Stimulated activated CD4-positive, alpha-beta T cell treated with anti-CD3 and anti-CD28 coated beads, Interleukin-1b, Interleukin-23, amount 100 ng/mL, for 24 hours (primary cell): ENCODE data around the gene KRT12.
"Not testable (repeated sequence)": the region's sequence is repeated elsewhere in the genome, so short reads cannot be mapped to it uniquely, and the experiment has no call there.

Experiments used
- DNase-seq, 4 experiments: peaks; one replicate each; pipeline ENCODE4 v3.0.0-alpha.2; 2020; ENCODE audit warnings: low read depth in 4 of 4, low spot score in 1 of 4

KRT12 gene

DNA sequence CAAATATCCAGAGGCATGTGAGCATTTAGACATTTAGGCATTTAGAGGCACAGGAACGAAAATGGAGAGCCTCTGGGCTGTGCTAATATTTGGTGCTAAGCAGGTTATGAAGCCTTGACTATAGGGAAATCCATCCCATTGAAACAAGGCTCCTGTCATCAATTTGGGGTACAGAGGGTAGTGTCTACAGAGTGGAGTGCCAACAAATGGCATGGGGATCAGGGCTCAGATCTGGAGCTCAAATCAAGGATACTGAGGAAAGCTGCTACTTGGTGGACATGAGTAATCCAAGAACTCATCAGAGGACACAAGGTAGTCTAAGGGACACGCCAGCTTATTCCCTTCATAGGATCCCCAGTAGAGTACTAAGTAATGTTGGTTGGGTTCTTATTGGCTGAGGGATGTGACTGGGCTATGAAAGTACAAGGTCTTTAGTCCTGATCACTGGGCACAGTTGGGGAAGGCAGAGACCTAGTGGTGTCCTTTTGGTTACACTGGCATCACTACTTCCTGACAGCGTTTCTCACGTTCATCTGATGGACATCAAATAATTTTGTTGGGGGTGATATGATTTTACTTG is 49.8 kb downstream of the KRT12 start:
- no peak for DNase-seq

DNA sequence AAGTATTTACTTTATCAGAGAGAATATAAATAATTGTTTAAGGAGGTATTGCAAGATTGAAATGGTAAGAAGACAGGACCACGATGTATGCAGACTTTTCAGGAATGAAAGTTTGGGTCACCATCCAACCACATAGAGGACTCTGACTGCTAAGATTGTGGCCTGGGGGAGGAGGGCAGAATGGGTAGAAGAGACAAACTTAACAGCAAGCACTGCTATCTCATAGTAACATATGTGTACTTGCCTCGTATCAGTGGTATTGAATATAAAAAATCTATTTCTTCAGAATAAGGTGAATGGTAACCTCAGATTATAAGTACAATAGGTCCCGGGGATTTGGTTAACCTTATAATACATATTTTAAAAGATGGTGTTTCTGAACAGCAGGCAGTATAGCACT is 50.5 kb downstream of the KRT12 start:
- DNase-seq: no peak

DNA sequence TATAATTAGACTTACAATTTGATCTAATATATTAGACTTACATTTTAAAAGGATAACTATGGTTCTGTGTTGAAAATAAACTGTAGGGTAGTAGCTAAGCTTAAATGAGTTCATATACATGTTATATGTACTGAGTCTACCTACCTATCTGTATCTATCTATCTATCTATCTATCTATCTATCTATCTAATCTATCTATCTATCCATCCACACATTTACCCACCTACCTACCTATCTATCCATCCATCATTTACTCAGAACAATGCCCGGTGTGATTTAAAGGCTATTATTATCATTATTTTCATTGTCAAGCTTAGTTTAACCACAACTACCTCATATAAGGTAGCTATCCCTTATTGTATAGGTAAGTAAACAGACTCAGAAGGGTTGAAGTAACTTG is 51.6 kb downstream of the KRT12 start:
- DNase-seq: no peak

DNA sequence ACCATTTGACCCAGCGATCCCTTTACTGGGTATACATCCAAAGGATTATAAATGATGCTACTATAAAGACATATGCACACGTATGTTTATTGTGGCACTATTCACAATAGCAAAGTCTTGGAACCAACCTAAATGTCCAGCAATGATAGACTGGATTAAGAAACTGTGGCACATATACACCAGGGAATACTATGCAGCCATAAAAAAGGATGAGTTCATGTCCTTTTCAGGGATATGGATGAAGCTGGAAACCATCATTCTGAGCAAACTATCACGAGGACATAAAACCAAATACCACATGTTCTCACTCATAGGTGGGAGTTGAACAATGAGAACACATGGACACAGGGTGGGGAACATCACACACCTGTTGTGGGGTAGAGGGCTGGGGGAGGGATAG is 52.4 kb downstream of the KRT12 start:
- not testable (repeated sequence) for DNase-seq

DNA sequence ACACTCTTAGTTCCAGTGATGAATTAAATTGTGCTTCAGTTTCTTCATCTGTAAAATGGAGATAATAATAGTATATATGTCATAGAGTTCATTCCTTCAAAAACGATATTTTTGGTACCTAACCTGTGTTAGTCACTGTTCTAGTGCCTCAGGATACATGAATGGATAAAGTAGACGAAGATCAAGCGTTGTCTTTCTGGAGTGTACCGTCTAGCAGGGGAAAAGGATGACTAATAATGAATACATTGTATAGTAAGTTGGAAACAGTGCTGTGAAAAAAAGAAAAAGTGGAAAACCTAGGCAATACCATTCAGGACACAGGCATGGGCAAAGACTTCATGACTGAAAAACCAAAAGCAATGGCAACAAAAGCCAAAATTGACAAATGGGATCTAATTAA is 53.2 kb downstream of the KRT12 start:
- no peak for DNase-seq

DNA sequence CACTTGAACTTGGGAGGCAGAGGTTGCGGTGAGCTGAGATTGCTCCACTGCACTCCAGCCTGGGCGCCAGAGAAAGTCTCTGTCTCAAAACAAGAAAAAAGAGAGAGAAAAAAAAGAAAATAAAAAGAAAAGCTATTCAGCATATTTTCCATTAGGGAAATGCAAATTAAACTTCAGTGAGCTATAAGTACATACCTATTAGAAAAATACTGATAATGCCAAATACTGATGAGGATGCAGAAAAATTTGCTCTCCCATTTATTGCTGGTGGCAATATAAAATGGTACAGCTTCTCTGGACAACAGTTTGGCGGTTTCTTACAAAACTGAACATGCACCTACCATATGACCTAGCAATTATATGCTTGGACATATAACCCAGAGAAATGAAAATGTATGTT is 54.4 kb downstream of the KRT12 start:
- no peak for DNase-seq
